Left hindlimb (tissue), 1 donor: ENCODE measurements around the gene CCNB3.
"Not testable (repeated sequence)": the region's sequence is repeated elsewhere in the genome, so short reads cannot be mapped to it uniquely, and the experiment has no call there.

Experiments used
- DNase-seq: peaks from one replicate; pipeline ENCODE4 v3.0.0-alpha.2; 2018

CCNB3 gene

GRCh38 chrX:50204364-50204899 lies at the start of gene CCNB3:
TSS of gene CCNB3 (plus strand) at chrX:50204765. CDS start at chrX:50285164, 80,399 bp downstream.
- peak; percentile 68 for DNase-seq

GRCh38 chrX:50157545-50158135 lies 46.9 kb upstream of the CCNB3 start:
- DNase-seq: no peak

GRCh38 chrX:50158593-50158992 lies 46.0 kb upstream of the CCNB3 start:
- no peak for DNase-seq

GRCh38 chrX:50161127-50161526 lies 43.4 kb upstream of the CCNB3 start:
- DNase-seq: no peak

GRCh38 chrX:50165727-50166126 lies 38.8 kb upstream of the CCNB3 start:
- no peak for DNase-seq

- DNase-seq: no peak
These were observed 37.2 kb upstream of the CCNB3 start for GRCh38 chrX:50167366-50167765.

- no peak for DNase-seq
These were observed 36.3 kb upstream of the CCNB3 start for GRCh38 chrX:50168241-50168687.

- no peak for DNase-seq
These were observed 34.8 kb upstream of the CCNB3 start for GRCh38 chrX:50169717-50170116.

- no peak for DNase-seq
These were observed 24.3 kb upstream of the CCNB3 start for GRCh38 chrX:50180073-50180940.

- DNase-seq: no peak
These were observed 20.7 kb upstream of the CCNB3 start for GRCh38 chrX:50183891-50184290.

GRCh38 chrX:50188859-50189600 lies 15.5 kb upstream of the CCNB3 start:
- no peak for DNase-seq

- no peak for DNase-seq
These were observed 6.2 kb upstream of the CCNB3 start for GRCh38 chrX:50198348-50198747.

- DNase-seq: no peak
These were observed 3.7 kb upstream of the CCNB3 start, which contains the start of gene AKAP4 for GRCh38 chrX:50200907-50201306. TSS of gene AKAP4 (minus strand) at chrX:50201007. CDS start at chrX:50200889, 118 bp downstream.

- no peak for DNase-seq
These were observed 2.0 kb upstream of the CCNB3 start for GRCh38 chrX:50202539-50202938.

- no peak for DNase-seq
These were observed 2.2 kb downstream of the CCNB3 start for GRCh38 chrX:50206753-50207152.

- DNase-seq: no peak
These were observed 6.9 kb downstream of the CCNB3 start for GRCh38 chrX:50211510-50211909.

- no peak for DNase-seq
These were observed 76.7 kb downstream of the CCNB3 start for GRCh38 chrX:50281253-50281652.

- DNase-seq: no peak
These were observed 122.7 kb downstream of the CCNB3 start for GRCh38 chrX:50327235-50327634.

- DNase-seq: not testable (repeated sequence)
These were observed 128.1 kb downstream of the CCNB3 start for GRCh38 chrX:50332668-50333067.

GRCh38 chrX:50333308-50333707 lies 128.7 kb downstream of the CCNB3 start:
- no peak for DNase-seq

GRCh38 chrX:50343917-50344316 lies 139.4 kb downstream of the CCNB3 start:
- DNase-seq: no peak

- no peak for DNase-seq
These were observed 168.4 kb downstream of the CCNB3 start for GRCh38 chrX:50372966-50373365.
